HG02678 (cell line): Measurements from ENCODE around the gene MADD.

ENCODE experiments used
- ATAC-seq: cut with Tn5 transposase; IDR thresholded peaks from one replicate; pipeline ENCODE4 v1.9.1; 2021; ENCODE audit warnings: mild to moderate bottlenecking, moderate library complexity; ENCODE audit not compliant: unreplicated experiment

The MADD gene

GRCh38 chr11:47269829-47270305 lies at the start of gene MADD:
MADD (plus strand) TSS chr11:47270133.
- ATAC-seq = peak; percentile 78

GRCh38 chr11:47220401-47220821 lies 49.5 kb upstream of the MADD start:
- no peak for ATAC-seq

- no peak for ATAC-seq
Observed at GRCh38 chr11:47222696-47223095, 47.2 kb upstream of the MADD start.

GRCh38 chr11:47225552-47226400 lies 44.2 kb upstream of the MADD start:
- peak; percentile 95 for ATAC-seq

GRCh38 chr11:47229161-47229560 lies 40.8 kb upstream of the MADD start:
- no peak for ATAC-seq

GRCh38 chr11:47233051-47233450 lies 36.9 kb upstream of the MADD start:
- ATAC-seq = no peak

- no peak for ATAC-seq
Observed at GRCh38 chr11:47233989-47234668, 35.8 kb upstream of the MADD start.

- ATAC-seq = no peak
Observed at GRCh38 chr11:47234669-47235100, 35.2 kb upstream of the MADD start.

- no peak for ATAC-seq
Observed at GRCh38 chr11:47235163-47235562, 34.8 kb upstream of the MADD start.

GRCh38 chr11:47236482-47236881 lies 33.5 kb upstream of the MADD start:
- ATAC-seq = no peak

- no peak for ATAC-seq
Observed at GRCh38 chr11:47239852-47240251, 30.1 kb upstream of the MADD start.

GRCh38 chr11:47241841-47242301 lies 28.1 kb upstream of the MADD start:
- no peak for ATAC-seq

- no peak for ATAC-seq
Observed at GRCh38 chr11:47242596-47243192, 27.2 kb upstream of the MADD start.

GRCh38 chr11:47243454-47243853 lies 26.5 kb upstream of the MADD start:
- ATAC-seq = no peak

- ATAC-seq = no peak
Observed at GRCh38 chr11:47244448-47245350, 25.2 kb upstream of the MADD start.

- ATAC-seq = no peak
Observed at GRCh38 chr11:47245611-47246357, 24.1 kb upstream of the MADD start.

GRCh38 chr11:47247502-47247901 lies 22.4 kb upstream of the MADD start:
- no peak for ATAC-seq

GRCh38 chr11:47248304-47248663 lies 21.6 kb upstream of the MADD start:
- peak; percentile 35 for ATAC-seq

GRCh38 chr11:47248664-47249377 lies 21.1 kb upstream of the MADD start, which contains the start of gene ACP2:
ACP2 (minus strand) TSS chr11:47248814; CDS start chr11:47248789, 25 bp downstream.
- peak; percentile 90 for ATAC-seq
